Astrocyte (in vitro differentiated cells and primary cell): ENCODE data around the gene DGKH.

Source experiments
- EZH2 ChIP-seq: IDR thresholded peaks from 2 replicates; pipeline ENCODE4 v1.6.1; 2012; ENCODE audit warnings: mild to moderate bottlenecking, low read length, inconsistent platforms; ENCODE audit not compliant: insufficient read depth
- TF ChIP-seq, protein P1 (sequence below): IDR thresholded peaks from 2 replicates; pipeline ENCODE4 v1.5.1; 2011; ENCODE audit warnings: low read depth, mild to moderate bottlenecking, inconsistent platforms, low read length, moderate library complexity; ENCODE audit not compliant: insufficient read depth

- TF ChIP-seq, protein P1, sequence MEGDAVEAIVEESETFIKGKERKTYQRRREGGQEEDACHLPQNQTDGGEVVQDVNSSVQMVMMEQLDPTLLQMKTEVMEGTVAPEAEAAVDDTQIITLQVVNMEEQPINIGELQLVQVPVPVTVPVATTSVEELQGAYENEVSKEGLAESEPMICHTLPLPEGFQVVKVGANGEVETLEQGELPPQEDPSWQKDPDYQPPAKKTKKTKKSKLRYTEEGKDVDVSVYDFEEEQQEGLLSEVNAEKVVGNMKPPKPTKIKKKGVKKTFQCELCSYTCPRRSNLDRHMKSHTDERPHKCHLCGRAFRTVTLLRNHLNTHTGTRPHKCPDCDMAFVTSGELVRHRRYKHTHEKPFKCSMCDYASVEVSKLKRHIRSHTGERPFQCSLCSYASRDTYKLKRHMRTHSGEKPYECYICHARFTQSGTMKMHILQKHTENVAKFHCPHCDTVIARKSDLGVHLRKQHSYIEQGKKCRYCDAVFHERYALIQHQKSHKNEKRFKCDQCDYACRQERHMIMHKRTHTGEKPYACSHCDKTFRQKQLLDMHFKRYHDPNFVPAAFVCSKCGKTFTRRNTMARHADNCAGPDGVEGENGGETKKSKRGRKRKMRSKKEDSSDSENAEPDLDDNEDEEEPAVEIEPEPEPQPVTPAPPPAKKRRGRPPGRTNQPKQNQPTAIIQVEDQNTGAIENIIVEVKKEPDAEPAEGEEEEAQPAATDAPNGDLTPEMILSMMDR: no peak
- TF ChIP-seq EZH2: no peak
Observed at GRCh38 chr13:42011601-42012350, 36.7 kb upstream of the DGKH start.
